HG02938 (cell line): ENCODE data around the gene NEGR1.
"Not testable (repeated sequence)": the region's sequence is repeated elsewhere in the genome, so short reads cannot be mapped to it uniquely, and the experiment has no call there.

ENCODE experiments used
- ATAC-seq: cut with Tn5 transposase; IDR thresholded peaks from one replicate; pipeline ENCODE4 v1.9.1; 2021; ENCODE audit warnings: mild to moderate bottlenecking, moderate library complexity; ENCODE audit not compliant: unreplicated experiment

The NEGR1 gene

GRCh38 chr1:72235931-72236330 is 46.4 kb downstream of the NEGR1 start:
- ATAC-seq, result not testable (repeated sequence)

GRCh38 chr1:72235062-72235461 is 47.3 kb downstream of the NEGR1 start:
- no peak for ATAC-seq

GRCh38 chr1:72230746-72231145 is 51.6 kb downstream of the NEGR1 start:
- no peak for ATAC-seq

GRCh38 chr1:72229893-72230292 is 52.4 kb downstream of the NEGR1 start:
- ATAC-seq, result no peak

GRCh38 chr1:72227667-72228066 is 54.7 kb downstream of the NEGR1 start:
- no peak for ATAC-seq

GRCh38 chr1:72224506-72224905 is 57.8 kb downstream of the NEGR1 start:
- ATAC-seq, result no peak

GRCh38 chr1:72221811-72222210 is 60.5 kb downstream of the NEGR1 start:
- no peak for ATAC-seq

- no peak for ATAC-seq
Observed at GRCh38 chr1:72218141-72218739, 64.1 kb downstream of the NEGR1 start.

- no peak for ATAC-seq
Observed at GRCh38 chr1:72207059-72207458, 75.3 kb downstream of the NEGR1 start.

- no peak for ATAC-seq
Observed at GRCh38 chr1:72202761-72203160, 79.6 kb downstream of the NEGR1 start.

- no peak for ATAC-seq
Observed at GRCh38 chr1:72197786-72198185, 84.6 kb downstream of the NEGR1 start.

GRCh38 chr1:72186733-72187307 is 95.5 kb downstream of the NEGR1 start:
- ATAC-seq, result no peak

GRCh38 chr1:72184099-72184701 is 98.1 kb downstream of the NEGR1 start:
- ATAC-seq, result no peak

- no peak for ATAC-seq
Observed at GRCh38 chr1:72182859-72183258, 99.5 kb downstream of the NEGR1 start.

- no peak for ATAC-seq
Observed at GRCh38 chr1:72178266-72178665, 104.1 kb downstream of the NEGR1 start.

- ATAC-seq, result no peak
Observed at GRCh38 chr1:72177711-72178110, 104.6 kb downstream of the NEGR1 start.

GRCh38 chr1:72170246-72170645 is 112.1 kb downstream of the NEGR1 start:
- no peak for ATAC-seq

- no peak for ATAC-seq
Observed at GRCh38 chr1:72166426-72166825, 115.9 kb downstream of the NEGR1 start.

GRCh38 chr1:72150508-72150907 is 131.8 kb downstream of the NEGR1 start:
- no peak for ATAC-seq

GRCh38 chr1:72141875-72142274 is 140.5 kb downstream of the NEGR1 start:
- no peak for ATAC-seq

GRCh38 chr1:72140222-72140621 is 142.1 kb downstream of the NEGR1 start:
- ATAC-seq, result no peak

- no peak for ATAC-seq
Observed at GRCh38 chr1:72137656-72138055, 144.7 kb downstream of the NEGR1 start.

GRCh38 chr1:72129869-72130268 is 152.5 kb downstream of the NEGR1 start:
- ATAC-seq, result no peak
